ENCODE data around the gene SPECC1.

Gene SPECC1

DNA sequence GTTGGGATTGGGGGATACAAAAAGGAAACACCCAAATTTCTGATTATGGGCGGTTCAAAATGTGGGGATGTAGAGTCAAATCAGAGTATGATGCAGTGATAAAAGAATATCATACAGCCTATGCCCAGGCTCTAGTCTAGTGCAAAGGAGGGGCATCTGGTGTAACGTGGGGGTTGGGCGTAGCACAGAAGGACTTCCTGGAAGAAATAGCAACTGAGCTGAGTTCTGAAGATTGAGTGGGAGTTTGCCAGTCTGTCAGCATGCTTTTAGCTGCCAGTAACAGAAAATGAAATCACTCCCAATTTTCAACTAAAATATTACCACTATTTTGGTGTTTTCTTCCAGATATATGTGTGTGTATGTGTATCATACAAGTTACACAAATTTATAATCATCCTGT lies 196.9 kb downstream of the SPECC1 start:
- Histone ChIP-seq H3K79me2 (ENCODE audit: control insufficient read depth, low read length) (no peaks in the 10 kb centered on the region), H3K9me2 (replicated peaks; ENCODE audit: control insufficient read depth, low read length) (no peaks in the 10 kb centered on the region), H4K20me1 (ENCODE audit: control insufficient read depth, insufficient read depth, low read depth, low read length) (no peaks in the 10 kb centered on the region), H3F3A (ENCODE audit: control insufficient read depth, insufficient read depth) (no peaks in the 10 kb centered on the region), H3K4me2 (ENCODE audit: low read length) (no peak overlapping the region), H3K4me1 (ENCODE audit: control insufficient read depth, low read length) (no peaks in the 10 kb centered on the region), H3K27ac (ENCODE audit: low read depth, low read length) (no peak overlapping the region), H3K27me3 (ENCODE audit: control insufficient read depth, low read length) (no peaks in the 10 kb centered on the region), H3K9me3 (ENCODE audit: control insufficient read depth, insufficient read depth, low read length) (no peaks in the 10 kb centered on the region), H3K4me3 (ENCODE audit: low read length) (no peak overlapping the region), H3K36me3 (ENCODE audit: control insufficient read depth, low read length) (no peaks in the 10 kb centered on the region)
- TF ChIP-seq EZH2phosphoT487 (IDR thresholded peaks at IDR 0.05; ENCODE audit: borderline replicate concordance, low read length), result no peak
- TF ChIP-seq, protein P1, sequence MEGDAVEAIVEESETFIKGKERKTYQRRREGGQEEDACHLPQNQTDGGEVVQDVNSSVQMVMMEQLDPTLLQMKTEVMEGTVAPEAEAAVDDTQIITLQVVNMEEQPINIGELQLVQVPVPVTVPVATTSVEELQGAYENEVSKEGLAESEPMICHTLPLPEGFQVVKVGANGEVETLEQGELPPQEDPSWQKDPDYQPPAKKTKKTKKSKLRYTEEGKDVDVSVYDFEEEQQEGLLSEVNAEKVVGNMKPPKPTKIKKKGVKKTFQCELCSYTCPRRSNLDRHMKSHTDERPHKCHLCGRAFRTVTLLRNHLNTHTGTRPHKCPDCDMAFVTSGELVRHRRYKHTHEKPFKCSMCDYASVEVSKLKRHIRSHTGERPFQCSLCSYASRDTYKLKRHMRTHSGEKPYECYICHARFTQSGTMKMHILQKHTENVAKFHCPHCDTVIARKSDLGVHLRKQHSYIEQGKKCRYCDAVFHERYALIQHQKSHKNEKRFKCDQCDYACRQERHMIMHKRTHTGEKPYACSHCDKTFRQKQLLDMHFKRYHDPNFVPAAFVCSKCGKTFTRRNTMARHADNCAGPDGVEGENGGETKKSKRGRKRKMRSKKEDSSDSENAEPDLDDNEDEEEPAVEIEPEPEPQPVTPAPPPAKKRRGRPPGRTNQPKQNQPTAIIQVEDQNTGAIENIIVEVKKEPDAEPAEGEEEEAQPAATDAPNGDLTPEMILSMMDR (IDR thresholded peaks at IDR 0.05; ENCODE audit: low read depth, low read length, poor library complexity, severe bottlenecking), result no peak

DNA sequence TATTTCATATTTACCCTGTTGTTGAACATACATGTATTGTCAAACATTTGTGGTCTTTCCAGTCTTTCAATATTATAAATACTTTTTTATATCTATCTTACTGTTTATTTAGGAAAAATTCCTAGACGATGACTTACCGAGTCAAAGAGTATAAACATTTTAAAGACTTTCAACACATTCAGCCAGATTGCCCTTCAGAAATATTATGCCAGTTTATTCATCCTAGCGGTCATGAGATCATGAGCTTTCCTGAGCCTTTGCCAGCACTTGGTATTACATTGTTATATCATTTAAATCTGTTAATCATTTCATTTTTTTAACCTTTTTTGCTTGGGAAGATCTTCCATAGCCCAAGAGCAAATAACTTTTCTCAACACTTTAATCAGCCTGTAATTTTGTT lies 197.4 kb downstream of the SPECC1 start:
- no peaks in the 10 kb centered on the region for H3K9me2 ChIP-seq (replicated peaks; ENCODE audit: control insufficient read depth, low read length)
- H3K4me1 ChIP-seq (ENCODE audit: control insufficient read depth, low read length), result no peaks in the 10 kb centered on the region
- no peaks in the 10 kb centered on the region for H3K79me2 ChIP-seq (ENCODE audit: control insufficient read depth, low read length)
- no peaks in the 10 kb centered on the region for H4K20me1 ChIP-seq (ENCODE audit: control insufficient read depth, insufficient read depth, low read depth, low read length)
- no peak for TF ChIP-seq EZH2phosphoT487 (IDR thresholded peaks at IDR 0.05; ENCODE audit: borderline replicate concordance, low read length)
- TF ChIP-seq, protein P1 (IDR thresholded peaks at IDR 0.05; ENCODE audit: low read depth, low read length, poor library complexity, severe bottlenecking), result no peak
- no peaks in the 10 kb centered on the region for H3K36me3 ChIP-seq (ENCODE audit: control insufficient read depth, low read length)
- H3K27ac ChIP-seq (ENCODE audit: low read depth, low read length), result no peak overlapping the region
- H3K27me3 ChIP-seq (ENCODE audit: control insufficient read depth, low read length), result no peaks in the 10 kb centered on the region
- H3K9me3 ChIP-seq (ENCODE audit: control insufficient read depth, insufficient read depth, low read length), result no peaks in the 10 kb centered on the region
- no peak overlapping the region for H3K4me3 ChIP-seq (ENCODE audit: low read length)
- H3F3A ChIP-seq (ENCODE audit: control insufficient read depth, insufficient read depth), result no peaks in the 10 kb centered on the region
- no peak overlapping the region for H3K4me2 ChIP-seq (ENCODE audit: low read length)

DNA sequence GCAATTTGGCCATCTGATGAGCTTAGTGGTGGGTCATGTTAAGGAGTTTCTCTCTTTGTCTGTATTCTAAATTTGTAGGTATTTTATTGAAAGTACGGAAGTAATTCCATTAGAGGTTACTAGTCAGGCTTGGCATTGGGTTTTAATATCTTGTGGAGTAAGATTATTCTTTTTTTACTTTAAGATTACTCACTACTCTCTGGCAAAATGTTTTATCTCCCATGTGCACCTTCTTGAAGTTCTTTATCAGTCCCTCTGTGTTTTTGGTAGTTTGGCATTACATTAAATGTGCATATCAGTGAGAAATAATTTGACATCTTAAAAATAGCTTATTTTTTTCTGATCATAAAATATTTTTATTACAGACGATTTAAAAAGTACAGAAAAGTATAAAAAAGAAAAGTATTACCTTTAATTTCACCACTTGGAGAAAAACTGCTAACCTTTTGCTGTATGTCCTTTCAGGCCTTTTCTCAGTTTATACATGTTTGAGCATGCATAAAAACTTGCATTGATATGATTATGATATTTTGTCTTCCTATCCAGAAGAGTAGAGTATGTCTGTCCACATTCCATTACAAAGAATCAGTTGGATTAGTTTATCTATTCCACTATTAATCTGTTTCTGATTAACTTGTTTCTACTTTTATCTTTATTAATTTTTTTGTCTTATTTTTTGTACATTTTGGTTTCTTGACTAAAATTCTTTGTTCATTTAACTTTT lies 198.3 kb downstream of the SPECC1 start:
- H3K4me3 ChIP-seq (ENCODE audit: low read length), result no peak overlapping the region
- H3K79me2 ChIP-seq (ENCODE audit: control insufficient read depth, low read length), result no peaks in the 10 kb centered on the region
- no peaks in the 10 kb centered on the region for H3K36me3 ChIP-seq (ENCODE audit: control insufficient read depth, low read length)
- no peaks in the 10 kb centered on the region for H3K4me1 ChIP-seq (ENCODE audit: control insufficient read depth, low read length)
- H3K9me3 ChIP-seq (ENCODE audit: control insufficient read depth, insufficient read depth, low read length), result no peaks in the 10 kb centered on the region
- no peak overlapping the region for H3K27ac ChIP-seq (ENCODE audit: low read depth, low read length)
- no peak overlapping the region for H3K4me2 ChIP-seq (ENCODE audit: low read length)
- H4K20me1 ChIP-seq (ENCODE audit: control insufficient read depth, insufficient read depth, low read depth, low read length), result no peaks in the 10 kb centered on the region
- H3K9me2 ChIP-seq (replicated peaks; ENCODE audit: control insufficient read depth, low read length), result no peaks in the 10 kb centered on the region
- H3K27me3 ChIP-seq (ENCODE audit: control insufficient read depth, low read length), result no peaks in the 10 kb centered on the region
- TF ChIP-seq, protein P1 (IDR thresholded peaks at IDR 0.05; ENCODE audit: low read depth, low read length, poor library complexity, severe bottlenecking), result no peak
- TF ChIP-seq EZH2phosphoT487 (IDR thresholded peaks at IDR 0.05; ENCODE audit: borderline replicate concordance, low read length), result no peak
- H3F3A ChIP-seq (ENCODE audit: control insufficient read depth, insufficient read depth), result no peaks in the 10 kb centered on the region
